HG03045 (cell line): ENCODE data around the gene MAP2K6.

Experiments used
- ATAC-seq: cut with Tn5 transposase; IDR thresholded peaks from one replicate; pipeline ENCODE4 v1.9.1; 2021; ENCODE audit warnings: mild to moderate bottlenecking, moderate library complexity; ENCODE audit not compliant: unreplicated experiment

MAP2K6 gene

GRCh38 chr17:69525920-69526841, 111.7 kb downstream of the MAP2K6 start:
- no peak for ATAC-seq

- no peak for ATAC-seq
Measured at GRCh38 chr17:69528035-69528434, 113.5 kb downstream of the MAP2K6 start.

DNA sequence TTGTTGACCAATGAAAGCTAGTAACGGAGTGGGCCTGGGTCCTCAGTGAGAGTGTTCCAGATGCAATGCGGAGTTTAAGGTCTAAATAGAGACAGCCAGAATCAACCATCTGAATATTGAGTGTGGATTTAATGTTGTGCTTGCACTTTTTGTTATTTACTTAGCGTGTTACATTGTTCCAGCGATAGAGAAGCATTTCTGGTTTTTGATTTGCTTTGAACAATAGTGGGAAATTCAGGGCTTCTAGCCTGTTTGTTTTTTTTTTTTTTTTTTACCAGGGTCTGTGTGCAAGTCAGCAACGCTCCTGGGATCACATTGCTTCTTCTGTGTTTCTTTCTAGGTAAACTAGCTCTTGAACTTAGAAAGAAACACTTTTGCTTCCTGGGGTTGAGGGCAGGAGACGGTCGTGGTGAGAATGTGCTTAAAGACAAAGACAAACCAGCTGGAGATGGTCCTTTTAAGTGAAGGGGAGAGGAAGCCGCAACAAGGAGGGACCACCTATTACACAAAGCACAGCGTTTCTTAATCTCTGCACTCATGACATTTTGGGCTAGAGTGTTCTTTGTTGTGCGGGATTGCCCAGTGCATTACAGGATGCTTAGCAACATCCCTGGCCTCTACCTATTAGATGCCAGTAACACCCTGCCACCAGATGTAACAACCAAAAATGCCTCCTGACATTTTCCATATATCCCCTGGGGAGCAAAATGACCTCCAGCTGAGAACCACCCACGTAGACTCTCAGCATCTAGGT, 119.2 kb downstream of the MAP2K6 start:
- ATAC-seq = no peak

DNA sequence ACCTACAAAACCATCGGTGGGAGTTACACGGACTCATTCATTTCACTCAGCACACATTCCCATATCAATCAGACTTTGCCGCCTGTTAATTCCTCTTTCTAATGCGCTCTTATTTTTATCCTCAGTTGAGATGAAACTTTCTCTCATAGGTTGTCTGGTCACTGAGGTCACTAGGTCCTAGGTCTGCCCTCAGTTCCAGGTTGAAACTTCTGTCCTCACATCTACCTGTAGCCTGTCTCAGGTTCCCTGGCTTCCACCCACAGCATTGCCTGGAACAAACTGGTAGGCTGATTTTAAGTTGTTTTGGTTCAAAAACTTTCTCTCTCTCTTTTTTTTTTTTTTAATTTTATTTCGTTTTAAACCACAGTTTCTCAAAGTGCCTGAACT, 119.7 kb downstream of the MAP2K6 start:
- ATAC-seq = no peak

DNA sequence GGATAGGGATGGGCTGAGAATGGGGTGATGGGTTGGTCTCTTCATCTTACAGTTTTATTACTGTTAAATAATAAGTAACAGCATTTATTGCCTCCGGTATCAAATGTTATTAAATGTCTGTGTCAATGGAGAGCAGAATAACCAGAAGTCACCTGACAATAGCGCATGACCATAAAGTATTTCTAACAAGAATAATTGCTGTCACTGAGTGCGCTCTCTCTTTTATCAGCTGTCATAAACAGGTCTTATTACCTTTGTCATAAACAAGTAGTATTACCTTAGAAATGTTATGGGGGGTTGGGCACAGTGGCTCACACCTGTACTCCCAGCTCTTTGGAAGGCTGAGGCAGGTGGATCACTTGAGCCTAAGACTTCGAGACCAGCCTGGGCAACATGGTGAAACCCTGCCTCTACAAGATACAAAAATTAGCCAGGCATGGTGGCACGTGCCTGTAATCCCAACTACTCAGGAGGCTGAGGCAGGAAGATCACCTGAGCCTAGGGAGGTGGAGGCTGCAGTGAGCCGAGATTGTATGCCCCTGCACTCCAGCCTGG, 120.6 kb downstream of the MAP2K6 start:
- ATAC-seq = no peak

GRCh38 chr17:69538795-69539194, 124.3 kb downstream of the MAP2K6 start:
- ATAC-seq = no peak

DNA sequence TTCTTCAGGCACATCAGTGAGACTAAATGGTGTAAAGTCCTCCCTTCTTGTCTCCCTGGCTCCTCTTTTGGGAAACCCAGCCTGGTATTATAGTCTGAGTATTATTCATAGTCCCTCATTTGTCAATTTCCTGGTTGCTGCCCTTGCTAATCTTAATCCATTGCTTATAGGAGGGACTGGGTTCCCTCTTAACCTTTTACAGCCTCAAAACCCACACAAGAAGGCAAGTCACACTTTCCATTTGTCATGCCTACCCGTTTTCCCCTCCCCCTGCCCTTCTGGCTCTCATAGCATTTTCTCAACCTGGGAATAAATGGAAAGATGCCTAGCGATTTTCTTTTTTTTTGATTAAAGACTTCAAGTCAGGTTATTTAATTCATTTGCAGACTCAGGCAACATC, 124.8 kb downstream of the MAP2K6 start:
- ATAC-seq = no peak

- ATAC-seq = no peak
Measured at GRCh38 chr17:69539781-69540319, 125.4 kb downstream of the MAP2K6 start.

DNA sequence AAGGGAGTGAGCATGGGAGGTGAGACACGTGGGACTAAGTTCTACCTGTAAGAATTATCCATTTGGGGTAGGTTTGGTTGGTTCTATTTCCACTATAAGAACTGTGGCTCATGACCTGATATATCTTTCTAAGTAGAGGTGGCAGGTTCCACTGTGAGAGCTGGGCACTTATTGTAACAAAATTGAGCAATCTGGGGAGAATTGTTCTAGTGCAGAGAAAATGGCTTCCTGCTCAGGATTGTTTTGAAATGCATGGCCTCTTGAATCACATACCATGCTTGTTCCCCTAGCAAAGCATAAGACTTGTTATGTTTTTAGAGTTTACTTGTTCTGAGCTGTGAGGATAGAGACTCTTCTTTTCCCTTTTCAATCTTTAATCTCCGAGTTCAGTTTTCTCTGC, 125.9 kb downstream of the MAP2K6 start:
- no peak for ATAC-seq

DNA sequence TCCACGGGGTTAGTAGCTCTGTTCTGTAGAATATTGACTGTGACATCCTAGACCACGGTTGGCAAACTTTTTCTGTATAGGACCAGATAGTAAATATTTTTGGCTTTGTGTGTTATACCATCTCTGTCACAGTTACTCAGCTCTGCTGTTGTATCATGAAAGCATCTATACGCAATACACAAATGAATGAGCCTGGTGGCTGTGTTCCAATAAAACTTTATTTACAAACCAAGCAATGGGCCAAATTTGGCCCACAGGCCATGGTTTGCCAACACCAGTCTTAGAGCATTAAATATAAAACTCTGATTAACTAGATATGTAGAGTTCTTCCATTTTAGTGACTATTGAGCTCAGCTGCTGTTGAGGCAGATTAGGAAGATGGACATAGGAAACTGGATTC, 132.7 kb downstream of the MAP2K6 start:
- ATAC-seq = no peak

- no peak for ATAC-seq
Measured at GRCh38 chr17:69547947-69548346, 133.4 kb downstream of the MAP2K6 start.

DNA sequence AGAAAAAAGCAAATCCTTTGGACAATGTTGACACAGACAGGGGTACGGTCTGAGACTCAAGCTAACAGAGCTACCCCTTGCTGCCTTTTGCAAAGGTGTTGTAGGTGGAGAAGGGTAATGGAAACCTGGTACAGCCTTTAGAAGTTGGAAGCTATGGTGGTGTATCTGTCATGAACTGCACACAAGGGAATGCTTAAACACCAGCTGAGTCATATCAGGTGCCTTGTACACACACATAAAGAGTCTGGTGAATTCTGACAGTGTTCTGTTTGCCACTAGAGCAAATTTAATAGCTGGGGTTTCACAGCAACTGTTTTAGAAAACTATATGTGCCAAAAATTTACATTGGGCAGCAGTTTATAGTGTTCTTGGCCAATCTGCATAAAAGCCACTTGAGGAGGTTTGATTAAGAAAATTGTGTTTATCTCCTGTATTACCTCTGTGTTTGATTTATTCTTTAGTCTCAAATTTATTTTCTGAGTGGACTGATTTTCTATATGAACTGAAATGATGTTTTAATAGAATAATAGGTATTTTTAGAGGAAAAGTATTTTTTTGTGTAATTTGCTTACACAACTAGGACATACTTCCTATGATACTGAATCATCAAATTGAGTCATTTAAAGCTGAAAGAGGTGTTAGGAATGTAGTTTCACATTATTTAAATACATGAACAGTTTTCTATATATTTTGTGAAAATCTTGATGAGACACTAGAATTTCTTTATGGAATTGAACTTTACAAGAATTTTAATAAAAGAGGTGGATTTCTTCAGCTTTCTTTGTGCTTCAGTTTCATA, 136.9 kb downstream of the MAP2K6 start:
- peak; percentile 45 for ATAC-seq

DNA sequence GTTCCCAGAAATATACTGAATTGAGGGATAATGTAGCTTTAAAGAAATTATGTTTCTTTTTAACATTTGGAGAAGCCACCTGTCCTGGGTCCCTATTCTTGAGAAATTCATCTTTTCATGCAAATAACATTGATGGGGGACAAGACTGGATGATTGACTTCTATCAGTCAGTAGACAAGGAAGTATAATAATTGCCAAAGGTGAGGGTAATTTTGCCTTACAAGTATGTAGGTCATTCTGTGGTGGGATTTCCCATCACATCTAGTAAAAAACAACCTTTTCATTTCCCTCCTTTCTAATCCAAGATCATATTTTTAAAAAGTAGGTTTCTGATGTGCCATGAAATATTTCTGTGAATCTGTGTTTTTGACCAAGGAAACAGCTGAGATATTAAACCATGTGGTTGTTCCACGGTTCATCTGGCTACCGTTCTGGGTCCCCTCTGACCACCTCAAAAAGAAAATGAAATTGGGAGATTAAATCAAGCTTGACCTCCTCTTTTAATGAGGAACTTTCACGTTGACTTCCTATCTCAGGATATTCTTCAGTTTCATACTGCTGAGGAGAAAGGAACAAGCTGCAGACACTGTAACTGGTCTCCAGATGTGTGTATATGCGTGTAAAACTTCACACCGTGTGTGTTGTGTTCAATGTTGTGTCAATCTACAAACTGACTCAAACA, 138.6 kb downstream of the MAP2K6 start:
- no peak for ATAC-seq

- ATAC-seq = no peak
Measured at GRCh38 chr17:69555056-69555455, 140.6 kb downstream of the MAP2K6 start.

- ATAC-seq = no peak
Measured at GRCh38 chr17:69557339-69557738, 142.8 kb downstream of the MAP2K6 start.

GRCh38 chr17:69558796-69559195, 144.3 kb downstream of the MAP2K6 start:
- no peak for ATAC-seq

GRCh38 chr17:69560987-69561441, 146.5 kb downstream of the MAP2K6 start:
- no peak for ATAC-seq

DNA sequence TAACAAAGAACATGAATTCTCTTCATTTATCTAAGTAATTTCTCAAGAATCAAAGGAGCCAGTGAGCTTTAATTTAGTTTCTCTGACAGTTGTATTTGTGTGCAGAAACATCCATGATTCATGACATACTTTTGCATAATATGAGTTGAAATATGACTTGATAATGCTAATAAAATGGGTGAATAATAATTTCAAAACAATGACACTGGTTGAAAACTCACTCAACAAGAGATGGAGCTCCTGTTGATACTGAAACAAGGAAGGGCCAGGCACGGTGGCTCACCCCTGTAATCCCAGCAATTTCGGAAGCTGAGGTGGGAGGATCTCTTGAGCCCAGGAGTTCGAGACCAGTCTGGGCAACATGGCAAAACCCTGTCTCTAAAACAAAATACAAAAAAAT, 147.0 kb downstream of the MAP2K6 start:
- ATAC-seq = no peak

DNA sequence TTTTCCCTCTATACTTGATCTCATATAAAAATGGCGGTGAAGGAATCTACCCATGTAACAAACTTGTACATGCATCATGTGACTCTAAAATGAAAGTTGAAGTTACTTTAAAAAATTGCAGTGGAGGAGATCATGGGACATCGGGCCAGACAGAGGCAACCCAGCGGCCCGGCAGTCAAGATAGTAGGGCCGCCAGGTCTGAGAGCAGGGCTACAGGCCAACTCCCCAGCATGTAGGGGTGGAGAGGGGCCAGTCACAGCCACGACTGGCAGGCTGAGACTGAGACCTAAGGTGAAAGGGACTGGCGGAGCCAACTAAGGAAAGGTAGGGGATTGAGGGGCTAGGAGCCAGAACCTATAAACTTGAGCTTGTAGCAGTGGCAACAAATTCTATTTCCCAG, 150.9 kb downstream of the MAP2K6 start:
- no peak for ATAC-seq

DNA sequence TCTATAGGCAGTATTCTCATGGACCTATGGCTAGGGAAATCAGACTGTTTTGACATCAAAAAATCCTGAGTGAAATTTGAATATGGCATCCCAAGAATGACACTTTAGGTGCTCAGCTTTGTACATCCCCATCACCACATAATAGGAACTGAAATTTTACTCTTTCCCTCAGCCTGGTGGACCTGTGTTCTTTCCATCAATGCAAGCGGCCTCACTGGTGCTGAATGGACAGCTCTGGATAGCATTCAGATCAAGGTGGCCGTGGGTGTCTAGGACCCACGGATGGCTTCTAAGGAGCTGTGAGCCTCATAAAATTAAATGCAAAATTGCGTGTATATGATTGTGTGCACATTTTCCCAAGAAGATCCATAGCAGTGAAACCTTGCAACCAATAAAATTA, 152.6 kb downstream of the MAP2K6 start:
- no peak for ATAC-seq
